Measurements from ENCODE around the gene RECQL.

RECQL gene

DNA sequence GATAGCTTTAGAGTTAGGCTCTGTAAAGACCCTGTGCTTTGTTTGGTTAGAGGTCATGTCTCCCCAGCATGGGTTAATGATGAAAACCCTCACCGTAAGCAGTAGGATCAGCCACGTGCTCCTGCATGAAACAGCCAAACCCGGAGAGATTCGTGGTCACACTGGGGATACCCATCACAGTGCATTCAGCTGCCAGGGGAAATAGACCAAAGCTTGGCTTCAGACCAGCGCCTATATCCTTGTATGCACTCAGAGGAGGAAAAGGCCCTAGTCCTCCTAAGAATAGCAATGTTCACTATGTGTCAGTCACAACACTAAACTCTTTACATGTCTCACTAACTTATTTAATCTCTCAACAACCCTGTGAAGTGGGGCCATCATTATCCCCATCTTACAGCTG is 41.0 kb upstream of the RECQL start:
- TF ChIP-seq, protein P1, sequence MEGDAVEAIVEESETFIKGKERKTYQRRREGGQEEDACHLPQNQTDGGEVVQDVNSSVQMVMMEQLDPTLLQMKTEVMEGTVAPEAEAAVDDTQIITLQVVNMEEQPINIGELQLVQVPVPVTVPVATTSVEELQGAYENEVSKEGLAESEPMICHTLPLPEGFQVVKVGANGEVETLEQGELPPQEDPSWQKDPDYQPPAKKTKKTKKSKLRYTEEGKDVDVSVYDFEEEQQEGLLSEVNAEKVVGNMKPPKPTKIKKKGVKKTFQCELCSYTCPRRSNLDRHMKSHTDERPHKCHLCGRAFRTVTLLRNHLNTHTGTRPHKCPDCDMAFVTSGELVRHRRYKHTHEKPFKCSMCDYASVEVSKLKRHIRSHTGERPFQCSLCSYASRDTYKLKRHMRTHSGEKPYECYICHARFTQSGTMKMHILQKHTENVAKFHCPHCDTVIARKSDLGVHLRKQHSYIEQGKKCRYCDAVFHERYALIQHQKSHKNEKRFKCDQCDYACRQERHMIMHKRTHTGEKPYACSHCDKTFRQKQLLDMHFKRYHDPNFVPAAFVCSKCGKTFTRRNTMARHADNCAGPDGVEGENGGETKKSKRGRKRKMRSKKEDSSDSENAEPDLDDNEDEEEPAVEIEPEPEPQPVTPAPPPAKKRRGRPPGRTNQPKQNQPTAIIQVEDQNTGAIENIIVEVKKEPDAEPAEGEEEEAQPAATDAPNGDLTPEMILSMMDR (IDR thresholded peaks at IDR 0.05; ENCODE audit: unreplicated experiment in 3 of 3): no peak
- no peak overlapping the region for H3K4me3 Mint-ChIP-seq
- no peaks in the 10 kb centered on the region for H3K9me3 Mint-ChIP-seq
- H3K27ac Mint-ChIP-seq: no peak overlapping the region
- H3K27me3 Mint-ChIP-seq (ENCODE audit: low read depth): peaks cover 4% of the 10 kb centered on the region
- no peaks in the 10 kb centered on the region for H3K4me1 Mint-ChIP-seq
- no peaks in the 10 kb centered on the region for H3K36me3 Mint-ChIP-seq (ENCODE audit: low read depth)

DNA sequence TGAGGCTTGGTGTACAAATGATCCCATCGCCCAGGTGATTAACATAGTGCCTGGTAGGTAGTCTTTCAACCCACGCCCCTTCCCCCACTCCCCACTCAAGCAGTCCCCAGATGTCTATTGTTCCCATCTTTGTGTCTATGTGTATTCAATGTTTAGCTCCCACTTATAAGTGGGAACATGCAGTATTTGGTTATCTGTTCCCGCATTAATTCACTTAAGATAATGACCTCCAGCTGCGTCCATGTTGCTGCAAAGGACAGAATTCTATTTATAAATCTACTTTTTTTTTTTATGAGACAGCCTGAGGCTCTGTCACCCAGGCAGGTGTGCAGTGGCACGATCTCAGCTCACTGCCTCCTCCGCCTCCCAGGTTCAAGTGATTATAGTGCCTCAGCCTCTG is 40.3 kb upstream of the RECQL start:
- Mint-ChIP-seq H3K36me3 (ENCODE audit: low read depth) (no peaks in the 10 kb centered on the region), H3K27ac (no peak overlapping the region), H3K9me3 (no peaks in the 10 kb centered on the region), H3K4me3 (no peak overlapping the region), H3K4me1 (no peaks in the 10 kb centered on the region), H3K27me3 (ENCODE audit: low read depth) (peaks cover 4% of the 10 kb centered on the region)
- TF ChIP-seq, protein P1 (IDR thresholded peaks at IDR 0.05; ENCODE audit: unreplicated experiment in 3 of 3): no peak

DNA sequence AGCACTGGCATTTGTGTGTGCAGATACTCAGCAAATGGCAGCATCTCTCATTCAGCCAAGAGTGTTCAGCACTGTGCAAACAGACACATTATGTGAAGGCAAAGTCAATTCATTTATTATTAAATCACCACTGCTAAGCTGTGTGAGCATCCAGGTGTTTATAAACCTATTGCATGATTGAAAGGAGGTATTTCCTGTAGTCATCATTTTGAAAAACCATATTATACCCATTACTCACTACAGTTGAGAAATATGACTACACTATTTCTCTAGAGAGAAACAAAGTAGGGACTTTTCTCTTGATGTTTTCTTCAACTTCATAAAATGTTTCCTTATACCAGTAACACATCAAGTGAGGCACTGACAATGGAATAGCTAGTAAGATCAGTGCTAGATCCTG is 38.4 kb upstream of the RECQL start:
- Mint-ChIP-seq H3K36me3 (ENCODE audit: low read depth) (no peaks in the 10 kb centered on the region), H3K9me3 (no peaks in the 10 kb centered on the region), H3K4me1 (no peaks in the 10 kb centered on the region)

GRCh38 chr12:21538061-21538653 is 36.7 kb upstream of the RECQL start:
- no peaks in the 10 kb centered on the region for H3K36me3 Mint-ChIP-seq (ENCODE audit: low read depth)
- H3K27ac Mint-ChIP-seq: no peak overlapping the region
- H3K4me1 Mint-ChIP-seq: no peaks in the 10 kb centered on the region
- H3K4me3 Mint-ChIP-seq: no peak overlapping the region
- TF ChIP-seq, protein P1 (IDR thresholded peaks at IDR 0.05; ENCODE audit: unreplicated experiment in 3 of 3): no peak
- no peaks in the 10 kb centered on the region for H3K9me3 Mint-ChIP-seq
- peaks cover 9% of the 10 kb centered on the region for H3K27me3 Mint-ChIP-seq (ENCODE audit: low read depth)

More for the DNA sequence above, 38.4 kb upstream of the RECQL start:
- no peak overlapping the region for H3K27ac Mint-ChIP-seq
- H3K27me3 Mint-ChIP-seq (ENCODE audit: low read depth): peaks cover 4% of the 10 kb centered on the region
- no peak overlapping the region for H3K4me3 Mint-ChIP-seq
- TF ChIP-seq, protein P1 (IDR thresholded peaks at IDR 0.05; ENCODE audit: unreplicated experiment in 3 of 3): no peak

GRCh38 chr12:21529456-21529855 is 28.0 kb upstream of the RECQL start:
- Mint-ChIP-seq H3K27me3 (ENCODE audit: low read depth) (peaks cover 50% of the 10 kb centered on the region), H3K4me3 (peak overlapping the region in 2 of 3 experiments; percentile 57 to 87), H3K36me3 (ENCODE audit: low read depth) (no peaks in the 10 kb centered on the region), H3K4me1 (peaks cover 31% of the 10 kb centered on the region), H3K9me3 (peaks cover 4% of the 10 kb centered on the region), H3K27ac (peak overlapping the region; percentile 81 to 90 (median 89))
- TF ChIP-seq, protein P1 (IDR thresholded peaks at IDR 0.05; ENCODE audit: unreplicated experiment in 3 of 3): no peak

- Mint-ChIP-seq H3K9me3 (peaks cover 4% of the 10 kb centered on the region), H3K36me3 (ENCODE audit: low read depth) (no peaks in the 10 kb centered on the region), H3K4me3 (peak overlapping the region; percentile 74 to 87 (median 83)), H3K27ac (peak overlapping the region; percentile 81 to 90 (median 89)), H3K4me1 (peaks cover 31% of the 10 kb centered on the region), H3K27me3 (ENCODE audit: low read depth) (peaks cover 50% of the 10 kb centered on the region)
- TF ChIP-seq, protein P1 (IDR thresholded peaks at IDR 0.05; ENCODE audit: unreplicated experiment in 3 of 3): no peak
Measured at GRCh38 chr12:21528953-21529352, 27.5 kb upstream of the RECQL start.

Data from nephron (organoid).